Measurements from ENCODE around the gene CXCL8.

CXCL8 gene

GRCh38 chr4:73714647-73715046 lies 25.7 kb upstream of the CXCL8 start:
- DNase-seq (ENCODE audit: low read depth): no peak
- H3K4me3 ChIP-seq (ENCODE audit: low read depth, low read length): no peak overlapping the region

DNA sequence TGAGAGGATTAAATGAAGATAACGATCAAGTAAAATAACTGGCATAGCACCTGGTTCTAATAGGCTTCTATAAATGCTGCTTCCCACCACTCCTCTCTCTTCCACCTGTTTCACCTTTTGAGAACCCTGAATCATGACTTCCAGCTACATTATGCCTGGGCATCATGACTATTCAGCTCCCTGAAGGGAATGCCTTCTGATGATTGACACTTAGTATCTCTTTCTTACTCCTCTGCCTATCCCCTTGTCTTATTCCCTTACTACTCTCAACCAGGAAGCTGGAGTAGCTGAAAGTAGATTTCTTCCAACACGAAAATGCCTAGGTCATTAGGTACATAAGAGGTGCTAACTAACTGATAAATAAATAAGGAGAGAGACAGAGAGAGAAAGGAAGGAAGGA lies 24.7 kb upstream of the CXCL8 start:
- H3K4me3 ChIP-seq (ENCODE audit: low read depth, low read length): no peak overlapping the region
- DNase-seq (ENCODE audit: low read depth): no peak

GRCh38 chr4:73718375-73719373 lies 21.7 kb upstream of the CXCL8 start:
- no peak overlapping the region for H3K4me3 ChIP-seq (ENCODE audit: low read depth, low read length)
- DNase-seq (ENCODE audit: low read depth): no peak

DNA sequence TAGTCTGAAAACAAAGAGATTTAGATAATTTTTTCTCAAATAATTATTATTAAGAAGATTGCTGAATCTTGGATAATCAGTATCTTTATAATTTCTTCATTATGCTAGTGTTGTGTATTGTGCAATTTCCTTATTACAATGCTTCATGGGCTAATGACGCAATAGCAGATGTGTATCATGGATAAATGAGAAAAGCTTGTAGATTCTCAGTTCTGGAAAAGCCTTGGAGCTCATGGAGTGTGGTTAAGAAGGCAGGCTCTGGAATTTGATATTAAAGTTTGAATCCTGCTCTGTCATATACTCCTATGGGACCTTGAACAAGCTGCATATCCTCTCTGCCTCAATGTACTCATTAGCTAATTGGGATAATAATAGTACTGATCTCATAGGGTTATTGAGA lies 18.9 kb upstream of the CXCL8 start:
- DNase-seq (ENCODE audit: low read depth): peak; percentile 85
- H3K4me3 ChIP-seq (ENCODE audit: low read depth, low read length): no peak overlapping the region

- no peak overlapping the region for H3K4me3 ChIP-seq (ENCODE audit: low read depth, low read length)
- no peak for DNase-seq (ENCODE audit: low read depth)
Measured at GRCh38 chr4:73721909-73722308, 18.5 kb upstream of the CXCL8 start.

GRCh38 chr4:73723023-73723422 lies 17.3 kb upstream of the CXCL8 start:
- DNase-seq (ENCODE audit: low read depth): no peak
- no peak overlapping the region for H3K4me3 ChIP-seq (ENCODE audit: low read depth, low read length)

- H3K4me3 ChIP-seq (ENCODE audit: low read depth, low read length): no peak overlapping the region
- no peak for DNase-seq (ENCODE audit: low read depth)
Measured at GRCh38 chr4:73723928-73724327, 16.4 kb upstream of the CXCL8 start.

- no peak overlapping the region for H3K4me3 ChIP-seq (ENCODE audit: low read depth, low read length)
- no peak for DNase-seq (ENCODE audit: low read depth)
Measured at GRCh38 chr4:73725510-73725909, 14.9 kb upstream of the CXCL8 start.

DNA sequence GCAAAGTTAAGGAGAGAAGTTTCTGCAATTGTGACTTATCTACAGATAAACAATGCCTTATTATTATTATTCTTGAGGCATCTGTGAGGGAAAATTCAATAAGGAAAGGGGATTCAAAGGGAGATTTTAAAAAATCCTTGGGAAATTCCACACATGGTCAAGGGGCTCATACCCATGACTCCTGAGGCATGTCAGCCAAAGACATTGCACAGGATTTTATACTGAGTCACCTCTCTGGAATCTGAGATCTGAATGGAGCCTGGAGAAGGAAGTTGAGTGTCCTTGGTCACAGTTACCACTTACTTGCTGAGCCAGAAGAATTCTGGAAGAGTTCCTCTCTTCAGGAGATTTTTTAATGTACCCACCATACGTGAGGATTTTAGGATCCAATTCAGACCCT lies 14.4 kb upstream of the CXCL8 start:
- H3K4me3 ChIP-seq (ENCODE audit: low read depth, low read length): no peak overlapping the region
- DNase-seq (ENCODE audit: low read depth): peak; percentile 82

DNA sequence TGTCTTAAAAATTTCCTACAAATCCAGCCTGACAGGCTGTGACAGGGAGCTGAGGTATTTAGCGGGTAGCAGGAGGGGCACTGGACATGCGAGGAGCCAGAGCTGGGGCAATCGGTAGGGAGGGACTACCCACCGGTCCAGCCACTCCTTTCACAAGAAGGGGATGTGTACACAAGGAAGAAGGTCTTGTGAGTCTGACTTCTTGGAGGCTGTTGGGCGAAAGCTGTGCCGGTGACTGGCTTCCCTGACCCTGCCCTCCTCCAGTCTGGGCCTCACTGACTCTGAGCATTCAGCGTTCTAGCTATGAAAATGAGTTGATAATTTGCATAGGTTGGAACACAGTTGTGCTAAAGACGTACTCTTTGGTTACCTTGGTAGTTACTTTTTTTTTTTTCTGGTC lies 12.7 kb upstream of the CXCL8 start:
- H3K4me3 ChIP-seq (ENCODE audit: low read depth, low read length): no peak overlapping the region
- no peak for DNase-seq (ENCODE audit: low read depth)

- no peak overlapping the region for H3K4me3 ChIP-seq (ENCODE audit: low read depth, low read length)
- DNase-seq (ENCODE audit: low read depth): no peak
Measured at GRCh38 chr4:73728091-73728741, 12.2 kb upstream of the CXCL8 start.

GRCh38 chr4:73729534-73730165 lies 10.7 kb upstream of the CXCL8 start:
- DNase-seq (ENCODE audit: low read depth): peak; percentile 84
- H3K4me3 ChIP-seq (ENCODE audit: low read depth, low read length): no peak overlapping the region

DNA sequence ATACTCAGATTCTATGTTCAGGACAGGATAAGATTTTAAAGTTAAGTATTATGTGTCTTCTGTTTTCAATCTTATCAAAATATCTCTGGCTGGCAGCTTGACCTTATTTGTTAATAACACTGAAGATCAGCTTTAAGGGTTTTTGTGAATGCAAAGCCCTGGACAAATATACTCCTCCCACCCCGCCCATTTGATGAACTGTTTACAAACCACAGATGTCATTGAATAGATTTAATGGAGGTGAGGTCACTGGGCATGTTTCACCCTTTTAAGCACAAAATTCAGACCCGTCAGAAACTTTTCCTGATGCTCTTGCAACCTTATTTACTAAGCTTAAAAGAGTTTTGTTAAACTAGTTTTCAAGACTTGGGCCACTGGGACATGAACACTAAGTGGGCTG lies 10.1 kb upstream of the CXCL8 start:
- no peak overlapping the region for H3K4me3 ChIP-seq (ENCODE audit: low read depth, low read length)
- DNase-seq (ENCODE audit: low read depth): no peak

DNA sequence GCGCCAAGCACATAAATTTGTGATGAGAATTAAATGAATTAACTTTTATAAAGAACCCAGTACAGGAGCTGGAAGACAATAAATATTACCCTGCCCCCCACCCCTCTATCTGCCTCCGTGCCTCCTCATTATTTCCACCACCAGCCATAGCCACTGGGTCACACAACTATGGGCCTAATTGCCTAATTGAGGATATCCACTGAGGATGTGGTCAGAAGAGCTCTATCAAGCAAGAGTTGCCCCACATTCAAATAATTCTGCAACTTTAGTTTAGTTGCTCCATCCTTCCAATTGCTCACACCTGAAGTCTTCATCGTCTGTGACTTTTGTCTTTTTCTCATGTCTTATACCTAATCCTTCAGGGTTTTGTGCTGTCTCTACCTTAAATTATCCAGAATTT lies 9.5 kb upstream of the CXCL8 start:
- H3K4me3 ChIP-seq (ENCODE audit: low read depth, low read length): no peak overlapping the region

GRCh38 chr4:73731968-73732610 lies 8.3 kb upstream of the CXCL8 start:
- H3K4me3 ChIP-seq (ENCODE audit: low read depth, low read length): no peak overlapping the region
- DNase-seq (ENCODE audit: low read depth): no peak

More for the DNA sequence above, 9.5 kb upstream of the CXCL8 start:
- no peak for DNase-seq (ENCODE audit: low read depth)

GRCh38 chr4:73732759-73733431 lies 7.5 kb upstream of the CXCL8 start:
- H3K4me3 ChIP-seq (ENCODE audit: low read depth, low read length): no peak overlapping the region
- DNase-seq (ENCODE audit: low read depth): no peak

GRCh38 chr4:73734530-73735001 lies 5.8 kb upstream of the CXCL8 start:
- H3K4me3 ChIP-seq (ENCODE audit: low read depth, low read length): no peak overlapping the region
- DNase-seq (ENCODE audit: low read depth): no peak

DNA sequence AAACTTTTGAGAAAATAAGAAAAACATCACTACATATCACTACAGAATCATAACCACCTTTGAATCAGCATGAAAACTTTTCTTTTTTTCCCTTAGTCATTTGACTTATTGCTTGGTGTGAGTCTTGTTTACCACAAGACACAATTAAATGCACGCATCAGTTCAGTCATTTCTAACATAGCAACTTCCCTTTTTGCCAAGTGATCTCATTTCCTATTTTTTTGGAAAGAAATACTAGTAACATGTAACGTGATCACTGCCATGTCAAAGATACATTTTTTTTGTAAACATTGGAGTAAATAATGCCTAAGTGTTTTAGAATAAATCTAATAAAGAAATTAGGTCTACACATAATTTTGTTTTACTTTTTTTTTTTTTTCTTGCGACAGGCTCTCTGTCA lies 5.1 kb upstream of the CXCL8 start:
- H3K4me3 ChIP-seq (ENCODE audit: low read depth, low read length): no peak overlapping the region
- no peak for DNase-seq (ENCODE audit: low read depth)

- no peak overlapping the region for H3K4me3 ChIP-seq (ENCODE audit: low read depth, low read length)
- DNase-seq (ENCODE audit: low read depth): no peak
Measured at GRCh38 chr4:73741031-73741749, 821 bp downstream of the CXCL8 start.

All from skeletal muscle cell (primary cell).